NK-92 treated with Interleukin-12 subunit alpha and Interleukin-12 subunit beta, amount 100 ng/mL, for 24 hours (cell line): Measurements from ENCODE around the gene SERPINH1.
"Not testable (repeated sequence)": the region's sequence is repeated elsewhere in the genome, so short reads cannot be mapped to it uniquely, and the experiment has no call there.

Source experiments
- DNase-seq: peaks from one replicate; lab custom pipeline; 2025; lab: John Stamatoyannopoulos, UW

Gene SERPINH1

GRCh38 chr11:75574698-75575602 lies 12.9 kb downstream of the SERPINH1 start:
- DNase-seq, result no peak

DNA sequence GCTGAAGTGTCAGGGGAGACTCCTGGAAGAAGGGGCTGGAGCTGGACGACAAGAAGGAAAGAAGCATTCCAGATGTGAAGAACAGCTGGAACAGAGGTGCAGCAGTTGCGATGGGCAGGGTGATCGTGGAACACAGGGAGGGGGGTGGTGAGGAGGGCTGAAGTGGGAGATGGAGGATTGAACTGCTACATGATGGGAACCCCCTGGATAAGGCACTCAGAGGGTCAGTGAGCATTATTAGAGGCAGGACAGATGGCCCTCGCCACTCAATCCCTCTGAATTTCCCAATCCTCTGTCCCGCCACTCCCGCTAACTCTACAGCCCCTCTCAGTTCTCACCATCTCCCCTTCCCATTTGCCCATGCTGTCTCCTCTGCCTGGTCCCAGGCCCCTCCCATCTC lies 14.0 kb downstream of the SERPINH1 start:
- DNase-seq, result no peak

DNA sequence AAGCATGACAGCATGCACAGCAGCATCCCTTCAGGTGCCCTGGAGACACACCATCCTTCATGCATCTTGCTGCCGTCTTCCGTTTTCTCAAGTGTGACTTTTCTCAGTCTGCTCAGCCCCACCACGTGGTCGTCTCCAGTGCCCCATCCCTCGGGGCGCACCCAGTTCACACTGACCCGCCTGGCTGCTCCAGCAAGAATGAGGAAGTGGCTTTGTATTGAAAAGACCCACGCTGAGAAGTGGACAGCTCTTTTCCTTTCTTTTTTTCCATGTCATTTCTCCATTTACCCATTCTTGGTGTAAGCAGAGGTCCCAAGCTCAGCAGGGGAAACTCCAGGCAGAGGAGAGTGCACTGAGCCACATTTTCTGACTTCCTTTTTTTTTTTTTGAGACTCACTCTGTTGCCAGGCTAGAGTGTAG lies 14.5 kb downstream of the SERPINH1 start:
- DNase-seq, result no peak

- DNase-seq, result no peak
Observed at GRCh38 chr11:75577207-75577606, 15.2 kb downstream of the SERPINH1 start.

DNA sequence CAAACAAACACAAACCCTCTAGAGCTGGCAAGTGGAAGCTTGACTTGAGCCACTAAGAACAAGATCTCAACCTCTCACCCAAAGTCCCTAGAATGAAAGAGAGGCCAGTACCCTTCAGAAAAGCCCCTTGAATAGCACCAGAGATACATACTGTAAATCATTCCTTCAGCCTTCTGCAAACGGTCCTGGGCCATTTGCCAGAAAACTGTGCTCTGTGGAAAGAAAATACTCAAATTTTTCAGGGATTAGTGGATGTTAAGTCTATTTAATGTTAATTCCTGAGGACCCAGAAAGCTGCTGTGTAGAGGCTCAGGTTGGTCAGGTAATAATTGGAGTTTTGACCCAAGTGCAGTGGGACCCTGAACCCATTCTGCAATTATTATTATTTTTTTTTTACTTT lies 16.9 kb downstream of the SERPINH1 start:
- DNase-seq, result no peak

GRCh38 chr11:75579841-75580240 lies 17.8 kb downstream of the SERPINH1 start:
- DNase-seq, result no peak

- no peak for DNase-seq
Observed at GRCh38 chr11:75582506-75582894, 20.4 kb downstream of the SERPINH1 start.

DNA sequence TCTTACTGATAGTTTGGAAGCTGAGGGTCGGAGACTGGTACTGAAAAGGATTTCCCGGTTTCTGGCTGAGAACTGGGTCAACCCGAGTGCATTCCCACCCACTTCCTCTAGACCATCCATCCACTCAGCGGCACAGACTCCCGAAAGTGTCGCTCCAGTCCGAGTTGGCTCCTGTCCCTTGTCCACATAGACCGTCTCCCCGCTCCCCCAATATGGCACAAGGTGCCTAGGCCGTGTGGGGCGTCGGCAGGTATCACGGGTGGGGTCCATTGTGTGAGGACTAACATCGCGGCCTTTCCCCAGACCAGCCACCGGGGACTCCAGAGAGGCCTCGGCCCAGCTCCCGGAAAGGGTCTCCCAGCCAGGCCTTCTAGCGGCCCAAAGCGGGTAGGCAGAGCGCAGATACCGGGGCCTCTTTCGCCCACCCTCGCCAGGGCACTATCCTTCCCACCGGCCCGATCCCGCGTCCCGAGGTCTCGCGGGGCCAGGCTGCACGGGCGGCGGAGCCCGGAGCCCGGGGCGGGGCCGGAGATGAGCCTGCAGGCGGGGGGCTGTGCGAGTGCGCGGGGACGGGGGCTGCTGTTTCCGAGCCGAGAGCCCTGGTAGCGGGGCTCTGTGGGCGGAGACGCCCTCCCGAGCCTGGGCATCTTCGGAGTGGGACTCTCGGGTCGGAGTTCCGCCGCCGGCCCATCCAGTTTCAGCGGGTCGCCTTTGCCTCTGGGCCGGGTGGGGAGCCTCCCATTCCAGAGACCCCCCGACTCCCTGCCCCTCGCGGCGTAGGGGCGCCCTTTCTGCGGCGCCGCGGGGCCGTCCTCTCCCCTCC lies 21.1 kb downstream of the SERPINH1 start:
- DNase-seq, result no peak

- DNase-seq, result no peak
Observed at GRCh38 chr11:75583718-75584658, 21.9 kb downstream of the SERPINH1 start.

DNA sequence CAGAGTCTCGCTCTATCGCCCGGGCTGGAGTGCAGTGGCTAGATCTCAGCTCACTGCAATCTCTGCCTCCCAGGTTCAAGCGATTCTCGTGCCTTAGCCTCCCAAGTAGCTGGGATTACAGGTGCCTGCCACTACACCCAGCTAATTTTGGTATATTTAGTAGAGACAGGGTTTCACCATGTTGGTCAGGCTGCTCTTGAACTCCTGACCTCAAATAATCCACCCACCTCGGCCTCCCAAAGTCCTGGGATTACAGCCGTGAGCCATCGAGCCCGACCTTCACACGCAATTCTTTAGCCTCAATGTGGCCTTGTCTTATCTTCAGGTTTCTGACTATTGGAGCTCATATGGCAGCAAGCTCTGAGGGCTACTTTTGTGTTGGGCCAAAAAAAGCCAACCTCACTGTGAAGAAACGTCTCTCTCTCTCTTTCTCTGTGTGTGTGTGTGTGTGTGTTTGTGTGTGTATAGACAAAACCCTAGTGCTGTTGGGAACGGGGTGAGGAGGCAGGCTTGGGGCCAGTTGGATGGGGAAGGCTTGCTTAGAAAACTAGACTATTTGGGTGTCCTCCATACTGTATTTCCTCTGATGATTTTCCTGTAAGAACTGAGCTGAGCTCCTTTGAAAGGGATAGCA lies 22.7 kb downstream of the SERPINH1 start:
- not testable (repeated sequence) for DNase-seq

- no peak for DNase-seq
Observed at GRCh38 chr11:75585293-75585670, 23.2 kb downstream of the SERPINH1 start.

GRCh38 chr11:75586395-75586794 lies 24.3 kb downstream of the SERPINH1 start:
- DNase-seq, result no peak

DNA sequence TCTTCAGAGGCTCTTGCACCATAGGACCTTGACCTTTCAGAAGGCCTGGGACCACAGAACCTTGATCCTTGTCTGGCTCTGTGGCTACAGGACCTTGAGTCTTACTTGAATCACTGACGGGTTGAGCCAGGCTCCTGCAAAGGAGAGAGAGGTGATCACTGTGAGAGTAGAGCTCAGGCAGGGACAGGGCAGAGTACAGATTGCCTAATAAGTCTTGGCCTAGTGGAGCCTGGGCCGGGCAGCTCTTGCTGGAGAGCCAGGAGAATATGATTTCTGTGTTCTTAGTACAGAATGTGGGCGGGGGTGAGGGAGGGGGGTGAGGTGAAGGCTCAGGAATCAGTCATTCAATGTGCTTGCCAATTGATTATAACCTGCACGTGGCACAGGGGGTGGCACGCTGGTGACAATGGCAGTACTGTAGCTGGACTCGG lies 26.0 kb downstream of the SERPINH1 start:
- no peak for DNase-seq

DNA sequence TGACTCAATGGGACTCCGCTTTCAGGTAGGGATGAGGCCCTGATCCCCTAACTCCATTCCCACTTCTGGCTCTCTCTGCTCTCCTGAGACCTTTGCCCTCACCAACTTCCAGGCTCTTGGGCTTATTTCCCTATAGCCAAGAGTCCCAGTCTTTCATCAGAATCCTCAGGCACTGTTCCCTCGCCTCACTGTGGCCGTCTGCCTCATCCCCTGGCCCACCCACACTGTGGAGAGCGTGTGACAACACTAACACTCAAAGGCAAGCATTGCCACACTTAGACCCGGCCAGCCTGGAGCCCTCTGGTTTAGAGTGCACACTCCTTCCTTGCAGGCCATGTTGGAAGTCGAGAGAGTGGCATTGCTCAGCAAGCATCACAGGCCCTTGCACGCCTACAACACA lies 27.0 kb downstream of the SERPINH1 start:
- no peak for DNase-seq

DNA sequence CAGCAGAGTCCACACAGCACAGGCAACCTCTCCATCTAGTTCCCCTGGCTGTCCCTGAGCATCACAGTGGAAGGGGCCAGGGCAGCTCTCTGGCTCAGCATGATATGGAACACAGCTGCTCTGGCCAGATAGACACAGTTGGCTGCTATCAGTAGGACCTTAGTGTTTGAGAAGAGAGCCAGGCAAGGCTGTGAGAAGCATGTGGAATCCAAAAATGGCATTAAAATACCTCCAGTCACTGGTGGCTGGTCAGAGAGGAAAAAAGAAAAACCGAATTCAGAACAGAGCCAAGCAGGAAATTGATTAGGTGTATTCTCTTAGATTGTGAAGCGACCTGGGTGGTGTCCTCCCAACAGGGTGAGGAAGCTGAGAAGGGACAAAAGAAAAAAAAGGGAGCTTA lies 27.9 kb downstream of the SERPINH1 start:
- no peak for DNase-seq

- no peak for DNase-seq
Observed at GRCh38 chr11:75591371-75591770, 29.3 kb downstream of the SERPINH1 start.

DNA sequence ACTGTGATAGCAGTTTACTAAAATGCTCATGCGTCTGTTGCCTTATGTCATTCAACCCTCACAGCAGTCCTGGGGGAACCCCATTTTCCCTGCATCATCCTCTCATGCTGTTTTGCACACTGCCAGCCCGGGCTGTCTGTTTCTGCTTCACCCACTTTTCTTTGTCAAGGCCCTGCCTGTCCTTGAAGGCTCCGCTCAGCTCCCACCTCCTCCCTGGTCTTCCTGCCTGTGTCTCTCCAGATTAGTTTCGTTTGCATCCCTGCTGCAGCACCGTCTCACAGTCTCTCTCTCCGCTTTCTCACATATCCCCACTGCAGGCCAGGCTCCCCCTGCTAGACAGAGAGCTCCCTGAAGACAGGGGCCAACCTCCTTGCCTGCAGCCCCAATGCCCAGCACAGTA lies 29.9 kb downstream of the SERPINH1 start:
- no peak for DNase-seq

- no peak for DNase-seq
Observed at GRCh38 chr11:75592715-75593114, 30.7 kb downstream of the SERPINH1 start.

- no peak for DNase-seq
Observed at GRCh38 chr11:75593286-75593915, 31.3 kb downstream of the SERPINH1 start.

DNA sequence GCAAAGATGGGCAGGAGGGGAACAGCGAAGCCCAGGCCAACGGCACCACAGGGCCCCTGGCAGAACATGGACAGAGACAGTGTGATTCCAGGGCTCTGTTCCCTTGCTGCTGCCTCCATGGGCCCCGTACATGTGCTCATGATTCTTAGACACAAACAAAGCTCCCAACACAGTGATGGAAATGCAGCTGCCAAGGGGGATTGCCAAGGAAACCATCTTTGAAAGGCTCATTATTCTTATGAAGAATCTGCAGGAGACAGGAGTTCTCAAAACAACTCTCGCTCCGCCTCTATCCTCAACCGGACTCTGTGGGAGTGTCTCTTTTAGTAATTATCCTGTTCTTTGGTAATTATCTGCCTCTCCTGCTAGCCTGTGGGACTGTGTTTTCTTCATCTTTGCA lies 32.2 kb downstream of the SERPINH1 start:
- no peak for DNase-seq

DNA sequence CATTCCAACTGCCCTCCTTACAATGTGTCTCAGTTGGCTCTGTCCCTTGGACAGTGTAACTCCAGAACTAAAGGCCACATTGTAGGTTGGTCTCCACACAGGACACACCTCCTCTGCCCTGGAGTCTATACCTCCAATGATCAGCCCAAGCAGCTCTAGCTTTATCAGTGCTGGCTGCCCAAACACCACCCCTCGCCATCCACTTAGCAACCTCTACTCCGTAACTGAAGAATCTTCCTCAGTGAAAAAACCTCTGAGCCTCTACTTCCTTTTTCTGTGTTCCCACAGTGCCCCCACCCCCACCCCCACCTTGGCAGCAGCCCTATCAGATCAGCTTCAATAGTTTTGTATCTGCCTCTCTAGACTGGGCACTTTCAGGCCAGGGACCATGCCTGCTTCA lies 33.4 kb downstream of the SERPINH1 start:
- no peak for DNase-seq
